MM.1S (cell line): ENCODE data around the gene SAE1.

ENCODE experiments used
- DNase-seq: peaks from one replicate; pipeline ENCODE4 v3.0.0-alpha.2; 2015
- H2AFZ ChIP-seq: fragments of 300-600 bp; sonication (generic); 2 replicates; pipeline ENCODE4 v1.6.0; 2016; ENCODE audit warnings: antibody characterized with exemption, low read length
- H3F3A ChIP-seq: fragments of 300-600 bp; sonication (generic); 2 replicates; pipeline ENCODE4 v1.6.1; 2016; ENCODE audit warnings: mild to moderate bottlenecking, antibody characterized with exemption, low read length, moderate library complexity, mixed read lengths; ENCODE audit not compliant: insufficient read depth
- H3K27ac ChIP-seq: fragments of 300-600 bp; sonication (generic); 2 replicates; pipeline ENCODE4 v1.5.1; 2016; ENCODE audit warnings: mild to moderate bottlenecking, low read length
- H3K27me3 ChIP-seq: fragments of 300-600 bp; sonication (generic); replicated peaks from 2 replicates; pipeline ENCODE4 v1.6.0; 2016; ENCODE audit warnings: low read length; ENCODE audit not compliant: insufficient read depth
- H3K36me3 ChIP-seq: fragments of 300-600 bp; sonication (generic); replicated peaks from 2 replicates; pipeline ENCODE4 v1.6.1; 2016; ENCODE audit warnings: mild to moderate bottlenecking, low read length, mixed read lengths; ENCODE audit not compliant: insufficient read depth
- H3K4me1 ChIP-seq: fragments of 300-600 bp; sonication (generic); 2 replicates; pipeline ENCODE4 v1.6.1; 2016; ENCODE audit warnings: low read length, mixed read lengths
- H3K4me2 ChIP-seq: fragments of 300-600 bp; sonication (generic); 2 replicates; pipeline ENCODE4 v1.6.0; 2016; ENCODE audit warnings: low read depth, low read length
- H3K4me3 ChIP-seq: fragments of 300-600 bp; sonication (generic); 2 replicates; pipeline ENCODE4 v1.5.1; 2016; ENCODE audit warnings: low read length, mixed read lengths
- H3K79me2 ChIP-seq: fragments of 300-600 bp; sonication (generic); 2 replicates; pipeline ENCODE4 v1.6.1; 2016; ENCODE audit warnings: mixed run types, low read length, mixed read lengths
- H3K9ac ChIP-seq: fragments of 300-600 bp; sonication (generic); 2 replicates; pipeline ENCODE4 v1.6.1; 2016; ENCODE audit warnings: low read length, mixed read lengths
- H3K9me2 ChIP-seq: fragments of 300-600 bp; sonication (generic); replicated peaks from 2 replicates; pipeline ENCODE4 v1.6.1; 2016; ENCODE audit warnings: mild to moderate bottlenecking, low read length, mixed read lengths; ENCODE audit not compliant: insufficient read depth
- H3K9me3 ChIP-seq: fragments of 300-600 bp; sonication (generic); replicated peaks from 2 replicates; pipeline ENCODE4 v1.6.1; 2016; ENCODE audit warnings: mild to moderate bottlenecking, low read length, mixed read lengths; ENCODE audit not compliant: insufficient read depth
- H4K20me1 ChIP-seq: fragments of 300-600 bp; sonication (generic); 2 replicates; pipeline ENCODE4 v1.6.1; 2016; ENCODE audit warnings: mild to moderate bottlenecking, low read length, moderate library complexity, mixed read lengths; ENCODE audit not compliant: insufficient read depth
- CTCF ChIP-seq: fragments of 300-600 bp; sonication (generic); IDR thresholded peaks from 2 replicates; pipeline ENCODE4 v1.5.1; 2016; ENCODE audit warnings: antibody characterized with exemption, low read length, mixed read lengths
- EZH2 ChIP-seq: fragments of 300-600 bp; sonication (generic); optimal IDR thresholded peaks from 2 replicates; pipeline ENCODE3; 2017; ENCODE audit warnings: low read depth, mild to moderate bottlenecking, antibody characterized with exemption, low read length, mixed read lengths
- EZH2phosphoT487 ChIP-seq: fragments of 300-600 bp; sonication (generic); IDR thresholded peaks from 2 replicates; pipeline ENCODE4 v1.6.1; 2018; ENCODE audit warnings: antibody characterized with exemption, low read length

The SAE1 gene

GRCh38 chr19:47110521-47111005 is 20.1 kb upstream of the SAE1 start:
- Histone ChIP-seq H3K27ac (peak overlapping the region; percentile 94; the same call in 1 of the 2 replicates), H3F3A (peaks cover 47% of the 10 kb centered on the region), H3K9me3 (no peaks in the 10 kb centered on the region), H3K9ac (peak overlapping the region; percentile 100), H3K4me2 (peak overlapping the region; percentile 95), H2AFZ (no peak overlapping the region), H3K9me2 (no peaks in the 10 kb centered on the region), H4K20me1 (no peaks in the 10 kb centered on the region), H3K4me3 (peak overlapping the region; percentile 91), H3K4me1 (peaks cover 16% of the 10 kb centered on the region; the same call in 1 of the 2 replicates), H3K27me3 (no peaks in the 10 kb centered on the region), H3K36me3 (0 out of 2 replicates have a peak, but pooled peaks cover 3% of the 10 kb centered on the region), H3K79me2 (peaks cover 56% of the 10 kb centered on the region)
- no peak for TF ChIP-seq CTCF
- TF ChIP-seq EZH2 = no peak
- TF ChIP-seq EZH2phosphoT487 = no peak
- DNase-seq = no peak

- peak overlapping the region; percentile 100 for H3K9ac ChIP-seq
- peak overlapping the region; percentile 95 for H3K4me2 ChIP-seq
- H3K4me1 ChIP-seq = peaks cover 16% of the 10 kb centered on the region; the same call in 1 of the 2 replicates
- H3F3A ChIP-seq = peaks cover 47% of the 10 kb centered on the region
- peak overlapping the region; percentile 10; the same call in 1 of the 2 replicates for H2AFZ ChIP-seq
- TF ChIP-seq EZH2phosphoT487 (no peak), EZH2 (no peak), CTCF (no peak)
- peaks cover 50% of the 10 kb centered on the region for H3K79me2 ChIP-seq
- H3K36me3 ChIP-seq = 0 out of 2 replicates have a peak, but pooled peaks cover 3% of the 10 kb centered on the region
- H4K20me1 ChIP-seq = no peaks in the 10 kb centered on the region
- H3K27ac ChIP-seq = peak overlapping the region; percentile 94; the same call in 1 of the 2 replicates
- peak; percentile 45 for DNase-seq
- H3K27me3 ChIP-seq = no peaks in the 10 kb centered on the region
- H3K4me3 ChIP-seq = peak overlapping the region; percentile 91
- H3K9me2 ChIP-seq = no peaks in the 10 kb centered on the region
- H3K9me3 ChIP-seq = no peaks in the 10 kb centered on the region
These were observed 19.5 kb upstream of the SAE1 start for GRCh38 chr19:47111006-47111621.

- H3K79me2 ChIP-seq = peaks cover 44% of the 10 kb centered on the region
- H3K4me2 ChIP-seq = peak overlapping the region; percentile 95
- no peaks in the 10 kb centered on the region for H3K9me2 ChIP-seq
- peak overlapping the region; percentile 100 for H3K9ac ChIP-seq
- H4K20me1 ChIP-seq = no peaks in the 10 kb centered on the region
- H3K36me3 ChIP-seq = 0 out of 2 replicates have a peak, but pooled peaks cover 3% of the 10 kb centered on the region
- H3K27ac ChIP-seq = peak overlapping the region; percentile 94
- no peaks in the 10 kb centered on the region for H3K9me3 ChIP-seq
- peak overlapping the region; percentile 16 for H2AFZ ChIP-seq
- peaks cover 47% of the 10 kb centered on the region for H3F3A ChIP-seq
- peak overlapping the region; percentile 91 for H3K4me3 ChIP-seq
- TF ChIP-seq EZH2 (no peak), EZH2phosphoT487 (no peak), CTCF (no peak)
- DNase-seq = no peak
- no peaks in the 10 kb centered on the region for H3K27me3 ChIP-seq
- peaks cover 16% of the 10 kb centered on the region; the same call in 1 of the 2 replicates for H3K4me1 ChIP-seq
These were observed 18.9 kb upstream of the SAE1 start for GRCh38 chr19:47111682-47112165.
